D721Med (cell line): ENCODE results near the gene MPC1.
"Not testable (repeated sequence)": the region's sequence is repeated elsewhere in the genome, so short reads cannot be mapped to it uniquely, and the experiment has no call there.

Experiments
- DNase-seq: peaks from one replicate; pipeline ENCODE4 v3.0.0; 2011; ENCODE audit warnings: low spot score; ENCODE audit not compliant: insufficient read length
- FAIRE-seq: peaks from 2 replicates; lab custom pipeline; 2011; peaks lifted over from hg19 to GRCh38; lab: Jason Lieb, UNC
- CTCF ChIP-seq: IDR thresholded peaks from 2 replicates; pipeline ENCODE4 v1.5.1; 2012; ENCODE audit warnings: mild to moderate bottlenecking, control low read depth; ENCODE audit not compliant: insufficient read depth; ENCODE audit errors: missing control alignments

MPC1 gene

GRCh38 chr6:166389119-166389518 lies 6.4 kb upstream of the MPC1 start:
- DNase-seq: no peak
- TF ChIP-seq CTCF: no peak
- FAIRE-seq: no peak

- FAIRE-seq: no peak
- DNase-seq: no peak
- TF ChIP-seq CTCF: no peak
Measured at GRCh38 chr6:166388290-166389004, 5.7 kb upstream of the MPC1 start.

- FAIRE-seq (no peak), DNase-seq (no peak)
- TF ChIP-seq CTCF: no peak
Measured at GRCh38 chr6:166387642-166388289, 5.0 kb upstream of the MPC1 start.

- not testable (repeated sequence) for DNase-seq, FAIRE-seq
Measured at GRCh38 chr6:166387098-166387497, 4.4 kb upstream of the MPC1 start.

- no peak for DNase-seq
- FAIRE-seq: no peak
- TF ChIP-seq CTCF: no peak
Measured at GRCh38 chr6:166386111-166386510, 3.4 kb upstream of the MPC1 start.

- not testable (repeated sequence) for DNase-seq, FAIRE-seq
Measured at GRCh38 chr6:166383802-166384363, 1.1 kb upstream of the MPC1 start.

- FAIRE-seq: no peak
- no peak for DNase-seq
- no peak for TF ChIP-seq CTCF
Measured at GRCh38 chr6:166382500-166382932, 224 bp downstream of the MPC1 start.
